Measurements from ENCODE around the gene ZNF446. TPM values are rescaled to one million over a fixed set of nuclear protein-coding genes. Genes with fewer than 3 reads are reported as not detected.

Gene ZNF446
- total and polyA plus RNA-seq, 9 of the 15 experiments (the other 6 are each of a cell fraction or from before 2014, with no cell fraction given) = 0.07 to 4.8 (median 1.2) TPM

DNA sequence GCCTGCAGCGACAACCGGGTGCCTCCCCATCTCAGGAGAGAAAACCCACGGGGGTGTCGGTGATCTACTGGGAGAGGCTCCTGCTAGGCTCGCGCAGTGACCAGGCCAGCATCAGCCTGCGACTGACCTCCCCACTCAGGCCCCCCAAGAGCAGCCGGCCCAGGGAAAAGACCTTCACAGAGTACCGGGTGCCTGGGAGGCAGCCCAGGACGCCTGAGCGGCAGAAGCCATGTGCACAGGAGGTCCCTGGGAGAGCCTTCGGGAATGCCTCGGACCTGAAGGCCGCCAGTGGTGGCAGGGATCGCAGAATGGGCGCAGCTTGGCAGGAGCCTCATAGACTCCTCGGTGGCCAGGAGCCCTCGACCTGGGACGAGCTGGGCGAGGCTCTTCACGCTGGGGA is 20.8 kb upstream of the ZNF446 start:
- ATAC-seq (no peak), DNase-seq (ENCODE audit: extremely low read depth in 1 of 4, low spot score in 3 of 4) (no peak), FAIRE-seq (no peak)
- H3K9me3 ChIP-seq (replicated peaks; ENCODE audit: control insufficient read depth, insufficient read depth, low read depth, low read length) = peaks cover 4% of the 10 kb centered on the region; the same call in 1 of the 2 replicates
- H3K4me1 ChIP-seq (replicated peaks in 1 of 2; ENCODE audit: control insufficient read depth in 2 of 2, insufficient read depth in 2 of 2, low read length in 2 of 2) = peaks cover 4 to 15% of the 10 kb centered on the region in 2 experiments; a peak in 4 of 5 replicates
- no peaks in the 10 kb centered on the region for H3K9me1 ChIP-seq (ENCODE audit: control insufficient read depth, insufficient read depth, low read length)
- H3K27ac ChIP-seq (ENCODE audit: extremely low read depth, low read depth, low read length) = no peak overlapping the region
- no peak overlapping the region for H3K4me2 ChIP-seq (ENCODE audit: insufficient read depth, low read length)
- no peak overlapping the region for H3K9ac ChIP-seq (ENCODE audit: insufficient read depth in 1 of 2, low read depth in 2 of 2, low read length in 2 of 2)
- WGBS (ENCODE audit: insufficient coverage, low coverage, missing lambda C conversion rate) = 94% methylated on average over 15 of the region's 21 CpGs
- no peaks in the 10 kb centered on the region for H3K27me3 ChIP-seq (ENCODE audit: control insufficient read depth in 2 of 2, insufficient read depth in 2 of 2, low read length in 2 of 2)
- TF ChIP-seq TAF1 (IDR thresholded peaks at IDR 0.05; ENCODE audit: control insufficient read depth, extremely low read depth, insufficient read depth, low read length, severe bottlenecking) = no peak
- no peak for TF ChIP-seq E2F6 (IDR thresholded peaks at IDR 0.05; ENCODE audit: borderline replicate concordance in 1 of 2, extremely low read depth in 1 of 2, insufficient read depth in 1 of 2, insufficient read length in 1 of 2, low read depth in 1 of 2, low read length in 1 of 2, poor library complexity in 1 of 2, severe bottlenecking in 1 of 2)
- no peak for TF ChIP-seq MXI1 (IDR thresholded peaks at IDR 0.05; ENCODE audit: low read depth, low read length)
- TF ChIP-seq PRPF4 (IDR thresholded peaks at IDR 0.05; ENCODE audit: insufficient read depth, low read depth, low read length, poor library complexity, severe bottlenecking) = no peak
- TF ChIP-seq, protein P1, sequence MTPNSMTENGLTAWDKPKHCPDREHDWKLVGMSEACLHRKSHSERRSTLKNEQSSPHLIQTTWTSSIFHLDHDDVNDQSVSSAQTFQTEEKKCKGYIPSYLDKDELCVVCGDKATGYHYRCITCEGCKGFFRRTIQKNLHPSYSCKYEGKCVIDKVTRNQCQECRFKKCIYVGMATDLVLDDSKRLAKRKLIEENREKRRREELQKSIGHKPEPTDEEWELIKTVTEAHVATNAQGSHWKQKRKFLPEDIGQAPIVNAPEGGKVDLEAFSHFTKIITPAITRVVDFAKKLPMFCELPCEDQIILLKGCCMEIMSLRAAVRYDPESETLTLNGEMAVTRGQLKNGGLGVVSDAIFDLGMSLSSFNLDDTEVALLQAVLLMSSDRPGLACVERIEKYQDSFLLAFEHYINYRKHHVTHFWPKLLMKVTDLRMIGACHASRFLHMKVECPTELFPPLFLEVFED (CRISPR knock-in tag; conservative IDR thresholded peaks at IDR 0.05) = no peak
- no peak for TF ChIP-seq RBBP5 (IDR thresholded peaks at IDR 0.05; ENCODE audit: borderline replicate concordance, insufficient read depth, low read length, poor library complexity, severe bottlenecking)
- no peak overlapping the region for H3K4me3 ChIP-seq
- peaks cover 8% of the 10 kb centered on the region; the same call in 2 of the 3 replicates for H3K79me2 ChIP-seq (ENCODE audit: control insufficient read depth, insufficient read depth, low read length)
- no peaks in the 10 kb centered on the region for H4K20me1 ChIP-seq (replicated peaks; ENCODE audit: control insufficient read depth, insufficient read depth, low read length)
- H3K36me3 ChIP-seq (ENCODE audit: control insufficient read depth, insufficient read depth, low read length) = peaks cover 32% of the 10 kb centered on the region; the same call in 1 of the 3 replicates
- CTCF ChIA-PET (ENCODE audit: low intra/inter-chr PET ratio) = no interaction called here
- in situ Hi-C loops (cut with MboI) (no loop called here), intact Hi-C loops (cut with micrococcal nuclease) (no loop called here)
- BruUV-seq (replicated peaks) = no TSS peak
- no peak overlapping the region for H2AFZ ChIP-seq (ENCODE audit: low read depth, low read length)
- POLR2A ChIA-PET = no interaction called here
